Fibroblast of villous mesenchyme (primary cell): ENCODE data around the gene GRIN2A. TPM values are rescaled to one million over a fixed set of nuclear protein-coding genes. Genes with fewer than 3 reads are reported as not detected.
A peak's percentile ranks its signal among the peaks of the same experiment; 100 is the strongest.

Experiments used
- DNase-seq: peaks from one replicate; pipeline ENCODE4 v3.0.0-alpha.2; 2010; ENCODE audit warnings: low read depth
- H3K4me3 ChIP-seq: 2 replicates; pipeline ENCODE4 v1.5.1; 2011; ENCODE audit warnings: low read depth, mild to moderate bottlenecking, low read length
- total RNA-seq: library from RNA; depleted of rRNA; stranded (reverse); fragments of >200 nt; gene quantifications from 2 replicates; pipeline ENCODE4 v1.2.3, GENCODE V29; 2012
- TF ChIP-seq, protein P1 (sequence below): IDR thresholded peaks from 2 replicates; pipeline ENCODE4 v1.5.1; 2012; ENCODE audit warnings: low read depth, mild to moderate bottlenecking, low read length; ENCODE audit not compliant: insufficient read depth

GRIN2A gene
- total RNA-seq, 1 donor, result 1.3 TPM

DNA sequence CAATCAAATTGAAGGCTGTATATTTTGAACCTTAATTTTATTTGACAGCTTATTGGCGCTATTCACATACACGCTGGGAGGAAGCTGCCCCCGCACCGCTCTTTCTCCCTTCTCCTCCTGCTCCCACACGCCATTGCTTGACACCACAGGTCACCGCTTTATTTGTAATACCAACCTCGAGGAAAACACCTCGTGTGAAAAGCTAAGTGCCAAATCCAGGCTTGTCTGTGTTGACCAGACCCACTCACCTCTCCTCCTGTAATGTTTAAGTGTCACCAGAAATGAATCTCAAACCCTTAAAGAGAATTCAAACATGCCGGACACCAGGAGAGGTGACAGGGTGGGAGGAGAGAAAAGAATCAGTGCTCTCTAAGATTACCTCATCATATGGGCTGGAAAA, 331.4 kb downstream of the GRIN2A start:
- DNase-seq, result peak; percentile 5
- TF ChIP-seq, protein P1, sequence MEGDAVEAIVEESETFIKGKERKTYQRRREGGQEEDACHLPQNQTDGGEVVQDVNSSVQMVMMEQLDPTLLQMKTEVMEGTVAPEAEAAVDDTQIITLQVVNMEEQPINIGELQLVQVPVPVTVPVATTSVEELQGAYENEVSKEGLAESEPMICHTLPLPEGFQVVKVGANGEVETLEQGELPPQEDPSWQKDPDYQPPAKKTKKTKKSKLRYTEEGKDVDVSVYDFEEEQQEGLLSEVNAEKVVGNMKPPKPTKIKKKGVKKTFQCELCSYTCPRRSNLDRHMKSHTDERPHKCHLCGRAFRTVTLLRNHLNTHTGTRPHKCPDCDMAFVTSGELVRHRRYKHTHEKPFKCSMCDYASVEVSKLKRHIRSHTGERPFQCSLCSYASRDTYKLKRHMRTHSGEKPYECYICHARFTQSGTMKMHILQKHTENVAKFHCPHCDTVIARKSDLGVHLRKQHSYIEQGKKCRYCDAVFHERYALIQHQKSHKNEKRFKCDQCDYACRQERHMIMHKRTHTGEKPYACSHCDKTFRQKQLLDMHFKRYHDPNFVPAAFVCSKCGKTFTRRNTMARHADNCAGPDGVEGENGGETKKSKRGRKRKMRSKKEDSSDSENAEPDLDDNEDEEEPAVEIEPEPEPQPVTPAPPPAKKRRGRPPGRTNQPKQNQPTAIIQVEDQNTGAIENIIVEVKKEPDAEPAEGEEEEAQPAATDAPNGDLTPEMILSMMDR, result no peak
- no peak overlapping the region for H3K4me3 ChIP-seq

- no peak overlapping the region for H3K4me3 ChIP-seq
- TF ChIP-seq, protein P1, result no peak
- no peak for DNase-seq
Measured at GRCh38 chr16:9849697-9850245, 332.5 kb downstream of the GRIN2A start.

GRCh38 chr16:9847146-9847545, 335.1 kb downstream of the GRIN2A start:
- H3K4me3 ChIP-seq, result no peak overlapping the region
- TF ChIP-seq, protein P1, result no peak
- no peak for DNase-seq

- DNase-seq, result no peak
- TF ChIP-seq, protein P1, result no peak
- H3K4me3 ChIP-seq, result no peak overlapping the region
Measured at GRCh38 chr16:9846362-9847099, 335.7 kb downstream of the GRIN2A start.

- TF ChIP-seq, protein P1, result no peak
- DNase-seq, result no peak
- no peak overlapping the region for H3K4me3 ChIP-seq
Measured at GRCh38 chr16:9845661-9846361, 336.4 kb downstream of the GRIN2A start.

DNA sequence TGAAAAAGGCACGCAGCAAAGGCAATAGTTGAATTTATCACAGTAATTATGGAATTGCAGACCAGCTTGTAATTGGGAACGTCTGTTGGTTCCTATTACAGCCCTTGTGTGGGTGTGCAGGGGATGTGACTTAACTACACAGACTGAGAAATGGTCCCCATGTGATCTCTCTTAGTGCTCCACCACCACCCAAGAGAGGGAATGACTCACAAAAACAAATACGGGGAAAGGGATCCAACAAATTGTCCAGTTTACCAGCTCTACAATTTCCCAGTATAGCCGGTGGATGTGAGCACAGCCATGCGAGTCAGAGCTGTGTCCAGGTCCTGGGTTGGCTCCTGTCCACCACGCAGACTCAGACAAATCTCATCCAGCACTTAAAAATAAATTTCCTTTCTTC, 337.9 kb downstream of the GRIN2A start:
- no peak overlapping the region for H3K4me3 ChIP-seq
- TF ChIP-seq, protein P1, result no peak
- no peak for DNase-seq
